ENCODE data around the gene SHLD2.

DNA sequence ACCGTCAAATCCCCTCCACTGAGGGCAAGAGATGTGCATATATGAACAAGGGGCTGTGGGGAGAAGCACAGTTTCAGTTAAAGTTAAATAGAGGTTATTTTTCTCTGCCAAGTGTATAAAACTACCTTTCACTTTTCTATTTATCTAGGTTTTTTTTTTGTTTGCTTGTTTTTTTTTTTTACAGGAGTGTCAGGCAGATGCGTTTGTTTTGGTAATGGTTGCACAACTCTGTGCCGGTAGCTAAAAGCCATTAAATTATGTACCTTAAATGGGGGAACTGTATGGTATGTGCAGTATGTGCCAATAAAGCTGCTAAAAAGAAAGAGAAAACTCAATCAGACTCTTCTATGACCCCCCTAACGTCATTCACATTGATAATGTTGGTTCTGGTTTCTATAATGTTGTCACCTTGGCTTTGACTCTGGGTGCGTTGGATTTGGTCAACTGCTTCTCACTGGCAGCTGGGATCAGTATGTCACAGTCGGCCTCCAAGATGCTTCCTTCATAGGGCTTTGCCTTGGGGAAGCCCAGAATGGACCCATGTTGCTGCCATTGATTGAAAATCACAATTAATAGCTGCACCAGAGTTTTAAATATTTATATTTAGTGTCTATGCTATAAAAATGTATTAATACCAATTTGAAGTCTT, 34.6 kb upstream of the SHLD2 start:
- TF ChIP-seq POLR2A (IDR thresholded peaks at IDR 0.05; ENCODE audit: insufficient read depth in 1 of 2, low read depth in 2 of 2, low read length in 2 of 2) (no peak), BRD4 (CRISPR knock-in tag; IDR thresholded peaks at IDR 0.05) (no peak), ZBTB26 (CRISPR knock-in tag; IDR thresholded peaks at IDR 0.05; ENCODE audit: borderline replicate concordance) (no peak), FOSL1 (CRISPR knock-in tag; IDR thresholded peaks at IDR 0.05; ENCODE audit: borderline replicate concordance) (no peak), ZSCAN22 (CRISPR knock-in tag; IDR thresholded peaks at IDR 0.05) (no peak), LCORL (IDR thresholded peaks at IDR 0.05) (no peak), LCORL (CRISPR knock-in tag; IDR thresholded peaks at IDR 0.05) (no peak), MIXL1 (CRISPR knock-in tag; IDR thresholded peaks at IDR 0.05) (no peak), CHCHD3 (CRISPR knock-in tag; IDR thresholded peaks at IDR 0.05) (no peak), EZH2 (conservative IDR thresholded peaks at IDR 0.05; ENCODE audit: low read depth, low read length) (no peak), GLI4 (CRISPR knock-in tag; IDR thresholded peaks at IDR 0.05; ENCODE audit: borderline replicate concordance) (no peak), ZNF274 (CRISPR knock-in tag; IDR thresholded peaks at IDR 0.05) (no peak), ZNF460 (CRISPR knock-in tag; IDR thresholded peaks at IDR 0.05; ENCODE audit: borderline replicate concordance) (no peak), E2F2 (CRISPR knock-in tag; IDR thresholded peaks at IDR 0.05; ENCODE audit: borderline replicate concordance) (no peak)
- TF ChIP-seq, protein P1, sequence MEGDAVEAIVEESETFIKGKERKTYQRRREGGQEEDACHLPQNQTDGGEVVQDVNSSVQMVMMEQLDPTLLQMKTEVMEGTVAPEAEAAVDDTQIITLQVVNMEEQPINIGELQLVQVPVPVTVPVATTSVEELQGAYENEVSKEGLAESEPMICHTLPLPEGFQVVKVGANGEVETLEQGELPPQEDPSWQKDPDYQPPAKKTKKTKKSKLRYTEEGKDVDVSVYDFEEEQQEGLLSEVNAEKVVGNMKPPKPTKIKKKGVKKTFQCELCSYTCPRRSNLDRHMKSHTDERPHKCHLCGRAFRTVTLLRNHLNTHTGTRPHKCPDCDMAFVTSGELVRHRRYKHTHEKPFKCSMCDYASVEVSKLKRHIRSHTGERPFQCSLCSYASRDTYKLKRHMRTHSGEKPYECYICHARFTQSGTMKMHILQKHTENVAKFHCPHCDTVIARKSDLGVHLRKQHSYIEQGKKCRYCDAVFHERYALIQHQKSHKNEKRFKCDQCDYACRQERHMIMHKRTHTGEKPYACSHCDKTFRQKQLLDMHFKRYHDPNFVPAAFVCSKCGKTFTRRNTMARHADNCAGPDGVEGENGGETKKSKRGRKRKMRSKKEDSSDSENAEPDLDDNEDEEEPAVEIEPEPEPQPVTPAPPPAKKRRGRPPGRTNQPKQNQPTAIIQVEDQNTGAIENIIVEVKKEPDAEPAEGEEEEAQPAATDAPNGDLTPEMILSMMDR (CRISPR knock-in tag; IDR thresholded peaks at IDR 0.05) = no peak
